Naive B cell (primary cell): ENCODE results near the gene CUL9. TPM values are rescaled to one million over a fixed set of nuclear protein-coding genes. Genes with fewer than 3 reads are reported as not detected.
A peak's percentile ranks its signal among the peaks of the same experiment; 100 is the strongest.

Source experiments
- ATAC-seq, 2 donors: fragments of 150-1000 bp; cut with Tn5 transposase; 2 replicates each; pipeline ENCODE4 v1.10.0; 2021; ENCODE audit warnings: low read depth in 2 of 2, mild to moderate bottlenecking in 2 of 2, moderate library complexity in 2 of 2
- DNase-seq: peaks from one replicate; pipeline ENCODE4 v3.0.0; 2022
- H3K27ac Mint-ChIP-seq, 6 donors: one replicate each; pipeline ENCODE4 v1.8.0; 2020 to 2022; ENCODE audit warnings: mild to moderate bottlenecking in 6 of 6, mixed read lengths in 6 of 6, moderate library complexity in 5 of 6, inconsistent platforms in 2 of 6
- H3K27me3 Mint-ChIP-seq, 3 donors: one replicate each; pipeline ENCODE4 v1.8.0; 2021 to 2022; ENCODE audit warnings: mixed read lengths in 3 of 3, mild to moderate bottlenecking in 1 of 3
- H3K36me3 Mint-ChIP-seq, 2 donors: one replicate each; pipeline ENCODE4 v1.8.0; 2020 to 2022; ENCODE audit warnings: mixed read lengths in 2 of 2, inconsistent platforms in 1 of 2, mild to moderate bottlenecking in 1 of 2
- H3K4me1 Mint-ChIP-seq, 3 donors: one replicate each; pipeline ENCODE4 v1.8.0; 2020 to 2022; ENCODE audit warnings: mixed read lengths in 3 of 3, inconsistent platforms in 1 of 3, mild to moderate bottlenecking in 1 of 3, moderate library complexity in 1 of 3
- H3K4me3 Mint-ChIP-seq, 8 donors: one replicate each; pipeline ENCODE4 v1.8.0; 2020 to 2022; ENCODE audit warnings: mild to moderate bottlenecking in 8 of 8, mixed read lengths in 8 of 8, moderate library complexity in 8 of 8, inconsistent platforms in 2 of 8
- H3K9me3 Mint-ChIP-seq, 7 donors: one replicate each; pipeline ENCODE4 v1.8.0; 2020 to 2022; ENCODE audit warnings: mixed read lengths in 7 of 7, mild to moderate bottlenecking in 5 of 7, inconsistent platforms in 2 of 7, moderate library complexity in 1 of 7
- polyA plus RNA-seq, 6 donors: library from polyadenylated mRNA; unstranded; fragments of 300-500 nt; fragmentation: Illumina TruSeq; gene quantifications; one replicate each; pipeline ENCODE4 v1.2.3, GENCODE V29; 2021; ENCODE audit warnings: low read depth in 6 of 6

Gene CUL9
- polyA plus RNA-seq, 6 donors from 2014 or later, result 1.2 to 16.5 (median 9.5) TPM

GRCh38 chr6:43150051-43150751, 31.8 kb upstream of the CUL9 start:
- DNase-seq (no peak), ATAC-seq (no peak)
- H3K27ac Mint-ChIP-seq, result peak overlapping the region in 2 of 6 donors; percentile 26 to 40
- H3K9me3 Mint-ChIP-seq, result no peaks in the 10 kb centered on the region
- no peaks in the 10 kb centered on the region for H3K4me1 Mint-ChIP-seq
- H3K27me3 Mint-ChIP-seq, result no peaks in the 10 kb centered on the region
- no peaks in the 10 kb centered on the region for H3K36me3 Mint-ChIP-seq
- H3K4me3 Mint-ChIP-seq, result no peak overlapping the region

GRCh38 chr6:43159599-43159998, 22.4 kb upstream of the CUL9 start:
- no peaks in the 10 kb centered on the region for H3K9me3 Mint-ChIP-seq
- H3K27me3 Mint-ChIP-seq, result no peaks in the 10 kb centered on the region
- H3K27ac Mint-ChIP-seq, result peak overlapping the region in 1 of 6 donors; percentile 11
- no peak for DNase-seq
- ATAC-seq, result no peak
- no peaks in the 10 kb centered on the region for H3K36me3 Mint-ChIP-seq
- H3K4me3 Mint-ChIP-seq, result no peak overlapping the region
- no peaks in the 10 kb centered on the region for H3K4me1 Mint-ChIP-seq

GRCh38 chr6:43163899-43164298, 18.1 kb upstream of the CUL9 start:
- H3K27ac Mint-ChIP-seq, result no peak overlapping the region
- ATAC-seq, result no peak
- H3K36me3 Mint-ChIP-seq, result no peaks in the 10 kb centered on the region
- H3K27me3 Mint-ChIP-seq, result no peaks in the 10 kb centered on the region
- no peaks in the 10 kb centered on the region for H3K4me1 Mint-ChIP-seq
- no peak overlapping the region for H3K4me3 Mint-ChIP-seq
- no peaks in the 10 kb centered on the region for H3K9me3 Mint-ChIP-seq
- DNase-seq, result no peak

GRCh38 chr6:43170417-43170930, 11.5 kb upstream of the CUL9 start:
- no peaks in the 10 kb centered on the region for H3K36me3 Mint-ChIP-seq
- ATAC-seq, result no peak
- no peak for DNase-seq
- no peaks in the 10 kb centered on the region for H3K27me3 Mint-ChIP-seq
- H3K4me3 Mint-ChIP-seq, result peak overlapping the region; percentile 83 to 99 (median 95)
- H3K4me1 Mint-ChIP-seq, result peaks cover 35 to 47% (median 42%) of the 10 kb centered on the region in 3 donors
- H3K9me3 Mint-ChIP-seq, result no peaks in the 10 kb centered on the region
- peak overlapping the region; percentile 88 to 99 (median 98) for H3K27ac Mint-ChIP-seq

GRCh38 chr6:43170931-43171706, 10.9 kb upstream of the CUL9 start, which contains the start of gene SRF:
TSS of gene SRF (plus strand) at chr6:43171269. CDS start at chr6:43171657, 388 bp downstream.
- peak; percentile 73 to 75 for ATAC-seq
- peak within 1 kb of the TSS; percentile 88 to 99 (median 98) for H3K27ac Mint-ChIP-seq
- peaks cover 38 to 50% (median 42%) of the 10 kb centered on the region in 3 donors for H3K4me1 Mint-ChIP-seq

GRCh38 chr6:43171707-43172103, 10.3 kb upstream of the CUL9 start:
- Mint-ChIP-seq H3K4me3 (peak overlapping the region; percentile 80 to 97 (median 94)), H3K27ac (peak overlapping the region; percentile 54 to 95 (median 92)), H3K4me1 (peaks cover 38 to 51% (median 42%) of the 10 kb centered on the region in 3 donors), H3K27me3 (no peaks in the 10 kb centered on the region), H3K9me3 (no peaks in the 10 kb centered on the region), H3K36me3 (no peaks in the 10 kb centered on the region)
- DNase-seq (peak; percentile 52), ATAC-seq (peak; percentile 8 to 9)

More at GRCh38 chr6:43170931-43171706, 10.9 kb upstream of the CUL9 start, which contains the start of gene SRF:
- no peaks in the 10 kb centered on the region for H3K27me3 Mint-ChIP-seq
- H3K36me3 Mint-ChIP-seq, result no peaks in the 10 kb centered on the region
- no peaks in the 10 kb centered on the region for H3K9me3 Mint-ChIP-seq
- DNase-seq, result peak; percentile 99
- H3K4me3 Mint-ChIP-seq, result peak within 1 kb of the TSS; percentile 83 to 99 (median 96)

GRCh38 chr6:43172104-43173007, 9.6 kb upstream of the CUL9 start:
- no peaks in the 10 kb centered on the region for H3K36me3 Mint-ChIP-seq
- H3K4me1 Mint-ChIP-seq, result peaks cover 38 to 51% (median 42%) of the 10 kb centered on the region in 3 donors
- peak overlapping the region; percentile 75 to 95 (median 92) for H3K27ac Mint-ChIP-seq
- ATAC-seq (no peak), DNase-seq (no peak)
- H3K27me3 Mint-ChIP-seq, result no peaks in the 10 kb centered on the region
- H3K4me3 Mint-ChIP-seq, result peak overlapping the region; percentile 80 to 97 (median 94)
- no peaks in the 10 kb centered on the region for H3K9me3 Mint-ChIP-seq

- H3K9me3 Mint-ChIP-seq, result no peaks in the 10 kb centered on the region
- no peaks in the 10 kb centered on the region for H3K27me3 Mint-ChIP-seq
- no peak for ATAC-seq
- H3K27ac Mint-ChIP-seq, result peak overlapping the region; percentile 88 to 97 (median 94)
- peaks cover 38 to 51% (median 42%) of the 10 kb centered on the region in 3 donors for H3K4me1 Mint-ChIP-seq
- DNase-seq, result no peak
- peak overlapping the region in 7 of 8 donors; percentile 56 to 97 (median 89) for H3K4me3 Mint-ChIP-seq
- H3K36me3 Mint-ChIP-seq, result no peaks in the 10 kb centered on the region
Observed at GRCh38 chr6:43173591-43174262, 8.3 kb upstream of the CUL9 start.

- DNase-seq, result peak; percentile 93
- Mint-ChIP-seq H3K4me3 (peak overlapping the region; percentile 56 to 97 (median 88)), H3K4me1 (peaks cover 38 to 48% (median 42%) of the 10 kb centered on the region in 3 donors), H3K27ac (peak overlapping the region; percentile 87 to 97 (median 94)), H3K27me3 (no peaks in the 10 kb centered on the region), H3K9me3 (no peaks in the 10 kb centered on the region), H3K36me3 (no peaks in the 10 kb centered on the region)
- peak; percentile 61 to 63 for ATAC-seq
Observed at GRCh38 chr6:43174263-43175112, 7.5 kb upstream of the CUL9 start.

- no peaks in the 10 kb centered on the region for H3K27me3 Mint-ChIP-seq
- H3K4me3 Mint-ChIP-seq, result no peak overlapping the region
- H3K27ac Mint-ChIP-seq, result peak overlapping the region in 5 of 6 donors; percentile 28 to 96 (median 68)
- H3K4me1 Mint-ChIP-seq, result peaks cover 33 to 39% (median 39%) of the 10 kb centered on the region in 3 donors
- H3K36me3 Mint-ChIP-seq, result no peaks in the 10 kb centered on the region
- H3K9me3 Mint-ChIP-seq, result no peaks in the 10 kb centered on the region
- no peak for DNase-seq
- no peak for ATAC-seq
Observed at GRCh38 chr6:43175676-43176422, 6.1 kb upstream of the CUL9 start.

- ATAC-seq (no peak), DNase-seq (no peak)
- Mint-ChIP-seq H3K4me3 (peak overlapping the region in 1 of 8 donors; percentile 12), H3K27me3 (no peaks in the 10 kb centered on the region), H3K9me3 (peaks cover 0 to 2% (median 0%) of the 10 kb centered on the region in 7 donors), H3K27ac (peak overlapping the region in 4 of 6 donors; percentile 49 to 92 (median 66)), H3K36me3 (no peaks in the 10 kb centered on the region), H3K4me1 (peaks cover 36 to 43% (median 42%) of the 10 kb centered on the region in 3 donors)
Observed at GRCh38 chr6:43176423-43176786, 5.6 kb upstream of the CUL9 start.
